Fibroblast of villous mesenchyme (primary cell): ENCODE results near the gene SMYD3. TPM values are rescaled to one million over a fixed set of nuclear protein-coding genes. Genes with fewer than 3 reads are reported as not detected.

Source experiments
- DNase-seq: peaks from one replicate; pipeline ENCODE4 v3.0.0-alpha.2; 2010; ENCODE audit warnings: low read depth
- H3K4me3 ChIP-seq: 2 replicates; pipeline ENCODE4 v1.5.1; 2011; ENCODE audit warnings: low read depth, mild to moderate bottlenecking, low read length
- CTCF ChIP-seq: IDR thresholded peaks from 2 replicates; pipeline ENCODE4 v1.5.1; 2012; ENCODE audit warnings: low read depth, mild to moderate bottlenecking, low read length; ENCODE audit not compliant: insufficient read depth
- total RNA-seq: library from RNA; depleted of rRNA; stranded (reverse); fragments of >200 nt; gene quantifications from 2 replicates; pipeline ENCODE4 v1.2.3, GENCODE V29; 2012

Gene SMYD3
- total RNA-seq, 1 donor = 35.4 TPM

GRCh38 chr1:246278371-246278770 lies 228.7 kb downstream of the SMYD3 start:
- no peak for DNase-seq
- no peak overlapping the region for H3K4me3 ChIP-seq
- no peak for TF ChIP-seq CTCF

- H3K4me3 ChIP-seq = no peak overlapping the region
- no peak for DNase-seq
- TF ChIP-seq CTCF = no peak
Observed at GRCh38 chr1:246275036-246275435, 232.0 kb downstream of the SMYD3 start.

- no peak for TF ChIP-seq CTCF
- no peak overlapping the region for H3K4me3 ChIP-seq
- DNase-seq = no peak
Observed at GRCh38 chr1:246274186-246274585, 232.9 kb downstream of the SMYD3 start.

- TF ChIP-seq CTCF = no peak
- no peak overlapping the region for H3K4me3 ChIP-seq
- no peak for DNase-seq
Observed at GRCh38 chr1:246271516-246271915, 235.6 kb downstream of the SMYD3 start.

- H3K4me3 ChIP-seq = no peak overlapping the region
- DNase-seq = no peak
- no peak for TF ChIP-seq CTCF
Observed at GRCh38 chr1:246270236-246270635, 236.8 kb downstream of the SMYD3 start.

GRCh38 chr1:246269466-246269865 lies 237.6 kb downstream of the SMYD3 start:
- no peak overlapping the region for H3K4me3 ChIP-seq
- peak; percentile 36 for DNase-seq
- TF ChIP-seq CTCF = no peak

GRCh38 chr1:246267896-246268295 lies 239.2 kb downstream of the SMYD3 start:
- no peak for DNase-seq
- TF ChIP-seq CTCF = no peak

More at GRCh38 chr1:246267896-246268295, 239.2 kb downstream of the SMYD3 start:
- H3K4me3 ChIP-seq = no peak overlapping the region
